ENCODE measurements around the gene ZCCHC8.

DNA sequence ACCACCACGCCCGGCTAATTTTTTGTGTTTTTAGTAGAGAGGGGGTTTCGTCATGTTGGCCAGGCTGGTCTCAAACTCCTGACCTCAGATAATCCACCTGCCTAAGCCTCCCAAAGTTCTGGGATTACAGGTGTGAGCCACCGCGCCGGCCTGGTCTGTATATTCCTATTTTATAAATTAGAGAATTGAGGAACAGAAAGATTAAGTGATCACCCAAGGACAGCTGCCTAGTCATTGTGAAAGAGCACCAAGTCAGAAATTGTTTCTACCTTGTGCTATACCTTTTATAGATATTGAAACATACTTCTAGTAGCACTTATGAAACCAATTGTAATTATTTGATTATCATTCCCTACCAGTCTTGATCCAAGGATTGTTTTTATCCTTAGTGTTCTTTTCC, 28.3 kb upstream of the ZCCHC8 start:
- no peak for TF ChIP-seq POLR2AphosphoS5 (IDR thresholded peaks at IDR 0.05)
- TF ChIP-seq, protein P1, sequence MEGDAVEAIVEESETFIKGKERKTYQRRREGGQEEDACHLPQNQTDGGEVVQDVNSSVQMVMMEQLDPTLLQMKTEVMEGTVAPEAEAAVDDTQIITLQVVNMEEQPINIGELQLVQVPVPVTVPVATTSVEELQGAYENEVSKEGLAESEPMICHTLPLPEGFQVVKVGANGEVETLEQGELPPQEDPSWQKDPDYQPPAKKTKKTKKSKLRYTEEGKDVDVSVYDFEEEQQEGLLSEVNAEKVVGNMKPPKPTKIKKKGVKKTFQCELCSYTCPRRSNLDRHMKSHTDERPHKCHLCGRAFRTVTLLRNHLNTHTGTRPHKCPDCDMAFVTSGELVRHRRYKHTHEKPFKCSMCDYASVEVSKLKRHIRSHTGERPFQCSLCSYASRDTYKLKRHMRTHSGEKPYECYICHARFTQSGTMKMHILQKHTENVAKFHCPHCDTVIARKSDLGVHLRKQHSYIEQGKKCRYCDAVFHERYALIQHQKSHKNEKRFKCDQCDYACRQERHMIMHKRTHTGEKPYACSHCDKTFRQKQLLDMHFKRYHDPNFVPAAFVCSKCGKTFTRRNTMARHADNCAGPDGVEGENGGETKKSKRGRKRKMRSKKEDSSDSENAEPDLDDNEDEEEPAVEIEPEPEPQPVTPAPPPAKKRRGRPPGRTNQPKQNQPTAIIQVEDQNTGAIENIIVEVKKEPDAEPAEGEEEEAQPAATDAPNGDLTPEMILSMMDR (IDR thresholded peaks at IDR 0.05) = no peak
- no peak for TF ChIP-seq POLR2A (IDR thresholded peaks at IDR 0.05)
- no peak for TF ChIP-seq EP300 (IDR thresholded peaks at IDR 0.05)

All from sigmoid colon (tissue), 4 donors.